Esophagus muscularis mucosa (tissue), 4 donors: ENCODE measurements around the gene ZNF487. TPM values are rescaled to one million over a fixed set of nuclear protein-coding genes. Genes with fewer than 3 reads are reported as not detected.

ENCODE experiments used
- DNase-seq: peaks from one replicate; pipeline ENCODE4 v3.0.0-alpha.2; 2017; ENCODE audit errors: extremely low spot score
- H3K27ac ChIP-seq, 4 donors: fragments of 200-600 bp; sonication (generic); replicated peaks in 1 of 4; 1 replicate in 3 of 4; 2 replicates in 1 of 4; pipeline ENCODE4 v1.5.1; 2016 to 2019; ENCODE audit warnings: mild to moderate bottlenecking in 1 of 4
- H3K27me3 ChIP-seq, 4 donors: fragments of 200-600 bp; sonication (generic); one replicate each; pipeline versions ENCODE4 v1.5.1 to v1.6.0; 2016 to 2019
- H3K36me3 ChIP-seq, 4 donors: fragments of 200-600 bp; sonication (generic); one replicate each; pipeline ENCODE4 v1.5.1; 2016 to 2019
- H3K4me1 ChIP-seq, 4 donors: fragments of 200-600 bp; sonication (generic); one replicate each; pipeline ENCODE4 v1.5.1; 2016 to 2019
- H3K4me3 ChIP-seq, 4 donors: fragments of 200-600 bp; sonication (generic); 1 replicate in 2 of 4; 2 replicates in 2 of 4; pipeline ENCODE4 v1.5.1; 2016 to 2019; ENCODE audit warnings: mild to moderate bottlenecking in 4 of 4, moderate library complexity in 1 of 4
- H3K9me3 ChIP-seq, 4 donors: fragments of 200-600 bp; sonication (generic); 1 replicate in 3 of 4; 2 replicates in 1 of 4; pipeline ENCODE4 v1.5.1; 2016 to 2019
- EP300 ChIP-seq: sonication (generic); formaldehyde crosslinking; IDR thresholded peaks from one replicate; pipeline ENCODE4 v1.6.1; 2017; ENCODE audit warnings: antibody characterized with exemption
- POLR2A ChIP-seq: fragments of 450-650 bp; IDR thresholded peaks from one replicate; pipeline ENCODE4 v1.6.1; 2017; ENCODE audit warnings: antibody characterized with exemption, moderate library complexity, mild to moderate bottlenecking, low read depth
- POLR2AphosphoS5 ChIP-seq, 2 donors: sonication (generic); formaldehyde crosslinking; IDR thresholded peaks; one replicate each; pipeline ENCODE4 v1.6.1; 2017; ENCODE audit warnings: antibody characterized with exemption in 2 of 2
- WGBS: methylation state at CpG from one replicate; pipeline ENCODE4 v1.1.5; 2018; 5-methylcytosine and 5-hydroxymethylcytosine counted together
- intact Hi-C: fragments of 100-400 bp; cut with DNase I; formaldehyde crosslinking; loops from one replicate; pipeline ENCODE4 v1.15.1; 2023
- total RNA-seq, 4 donors: library from RNA; depleted of rRNA; stranded (reverse); fragments of >200 nt; gene quantifications; one replicate each; pipeline versions ENCODE4 v1.1.0 to v1.2.1, GENCODE V29; 2016
- TF ChIP-seq, protein P1 (sequence below), 3 experiments: fragments of 200-600 bp in 2 of 3; fragments of 450-650 bp in 1 of 3; sonication (generic) in 2 of 3; IDR thresholded peaks; one replicate each; pipeline ENCODE4 v1.5.1; 2017 to 2019; ENCODE audit warnings: antibody characterized with exemption in 3 of 3, mild to moderate bottlenecking in 2 of 3, moderate library complexity in 1 of 3

ZNF487 gene
- total RNA-seq, 4 donors from 2014 or later = 9.1 to 10.1 (median 10.0) TPM

DNA sequence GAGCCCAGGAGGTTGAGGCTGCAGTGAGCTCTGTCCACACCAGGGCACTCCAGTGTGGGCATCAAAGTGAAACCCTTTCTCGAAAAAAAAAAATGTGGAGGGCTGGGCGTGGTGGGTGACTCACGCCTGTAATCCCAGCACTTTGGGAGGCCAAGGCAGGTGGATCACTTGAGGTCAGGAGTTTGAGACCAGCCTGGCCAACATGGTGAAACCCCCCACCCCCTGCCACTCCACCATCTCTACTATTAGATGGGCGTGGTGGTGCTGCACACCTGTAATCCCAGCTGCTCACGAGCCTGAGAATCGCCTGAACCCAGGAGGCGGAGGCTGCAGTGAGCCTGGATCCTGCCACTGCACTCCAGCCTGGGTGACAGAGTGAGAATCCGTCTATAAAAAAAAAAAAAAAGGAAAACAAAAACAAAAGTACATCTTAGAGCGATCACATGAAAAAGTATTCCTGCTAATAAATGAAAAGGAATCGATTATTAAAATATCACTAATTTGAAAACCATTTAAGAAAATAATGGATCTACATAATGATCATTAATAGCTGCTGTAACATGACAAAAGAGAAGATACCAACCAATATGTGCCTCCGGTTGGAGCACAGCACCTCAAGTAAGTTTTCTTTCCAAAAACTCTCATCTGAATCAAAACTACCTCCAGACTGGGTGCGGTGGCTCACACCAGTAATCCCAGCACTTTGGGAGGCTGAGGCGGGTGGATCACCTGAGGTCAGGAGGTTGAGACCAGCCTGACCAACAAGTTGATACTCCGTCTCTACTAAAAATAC, 32.8 kb upstream of the ZNF487 start:
- no peaks in the 10 kb centered on the region for H3K27me3 ChIP-seq
- WGBS = 75% methylated on average over 11 of the region's 14 CpGs
- H3K4me3 ChIP-seq = peak overlapping the region in 1 of 4 donors; percentile 11
- H3K4me1 ChIP-seq = peaks cover 66 to 85% (median 79%) of the 10 kb centered on the region in 4 donors
- H3K27ac ChIP-seq = peak overlapping the region in 3 of 4 donors; percentile 10 to 100 (median 25)
- DNase-seq = no peak
- peaks cover 0 to 22% (median 5%) of the 10 kb centered on the region in 4 donors for H3K36me3 ChIP-seq
- TF ChIP-seq POLR2AphosphoS5 (IDR thresholded peaks at IDR 0.05) (no peak), POLR2A (no peak), EP300 (no peak)
- TF ChIP-seq, protein P1, sequence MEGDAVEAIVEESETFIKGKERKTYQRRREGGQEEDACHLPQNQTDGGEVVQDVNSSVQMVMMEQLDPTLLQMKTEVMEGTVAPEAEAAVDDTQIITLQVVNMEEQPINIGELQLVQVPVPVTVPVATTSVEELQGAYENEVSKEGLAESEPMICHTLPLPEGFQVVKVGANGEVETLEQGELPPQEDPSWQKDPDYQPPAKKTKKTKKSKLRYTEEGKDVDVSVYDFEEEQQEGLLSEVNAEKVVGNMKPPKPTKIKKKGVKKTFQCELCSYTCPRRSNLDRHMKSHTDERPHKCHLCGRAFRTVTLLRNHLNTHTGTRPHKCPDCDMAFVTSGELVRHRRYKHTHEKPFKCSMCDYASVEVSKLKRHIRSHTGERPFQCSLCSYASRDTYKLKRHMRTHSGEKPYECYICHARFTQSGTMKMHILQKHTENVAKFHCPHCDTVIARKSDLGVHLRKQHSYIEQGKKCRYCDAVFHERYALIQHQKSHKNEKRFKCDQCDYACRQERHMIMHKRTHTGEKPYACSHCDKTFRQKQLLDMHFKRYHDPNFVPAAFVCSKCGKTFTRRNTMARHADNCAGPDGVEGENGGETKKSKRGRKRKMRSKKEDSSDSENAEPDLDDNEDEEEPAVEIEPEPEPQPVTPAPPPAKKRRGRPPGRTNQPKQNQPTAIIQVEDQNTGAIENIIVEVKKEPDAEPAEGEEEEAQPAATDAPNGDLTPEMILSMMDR (IDR thresholded peaks at IDR 0.05) = no peak
- H3K9me3 ChIP-seq = no peaks in the 10 kb centered on the region
- intact Hi-C loops = no loop called here

DNA sequence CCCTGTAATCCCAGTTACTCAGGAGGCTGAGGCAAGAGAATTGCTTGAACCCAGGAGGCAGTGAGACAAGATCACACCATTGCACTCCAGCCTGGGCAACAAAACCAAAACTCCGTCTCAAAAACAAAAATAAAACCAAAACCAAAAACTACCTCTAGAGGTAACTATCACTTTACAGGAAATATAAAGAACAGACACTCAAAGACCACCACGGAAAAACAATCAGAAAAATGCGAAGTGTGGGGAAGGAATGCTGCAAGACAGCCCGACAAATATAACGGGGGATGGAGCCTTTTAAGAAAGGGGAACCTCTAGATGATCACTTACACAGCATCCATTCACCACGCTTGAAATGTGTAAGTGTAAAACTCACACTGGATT, 32.2 kb upstream of the ZNF487 start:
- Histone ChIP-seq H3K27me3 (no peaks in the 10 kb centered on the region), H3K9me3 (no peaks in the 10 kb centered on the region), H3K36me3 (peaks cover 0 to 16% (median 3%) of the 10 kb centered on the region in 4 donors), H3K4me1 (peaks cover 60 to 83% (median 77%) of the 10 kb centered on the region in 4 donors), H3K27ac (peak overlapping the region in 3 of 4 donors; percentile 10 to 100 (median 25)), H3K4me3 (peak overlapping the region in 1 of 4 donors; percentile 11)
- no peak for DNase-seq
- intact Hi-C loops = no loop called here
- TF ChIP-seq, protein P1 (IDR thresholded peaks at IDR 0.05) = no peak
- TF ChIP-seq EP300 (no peak), POLR2A (no peak), POLR2AphosphoS5 (IDR thresholded peaks at IDR 0.05) (no peak)
- 73% methylated on average over 6 of the region's 6 CpGs for WGBS

DNA sequence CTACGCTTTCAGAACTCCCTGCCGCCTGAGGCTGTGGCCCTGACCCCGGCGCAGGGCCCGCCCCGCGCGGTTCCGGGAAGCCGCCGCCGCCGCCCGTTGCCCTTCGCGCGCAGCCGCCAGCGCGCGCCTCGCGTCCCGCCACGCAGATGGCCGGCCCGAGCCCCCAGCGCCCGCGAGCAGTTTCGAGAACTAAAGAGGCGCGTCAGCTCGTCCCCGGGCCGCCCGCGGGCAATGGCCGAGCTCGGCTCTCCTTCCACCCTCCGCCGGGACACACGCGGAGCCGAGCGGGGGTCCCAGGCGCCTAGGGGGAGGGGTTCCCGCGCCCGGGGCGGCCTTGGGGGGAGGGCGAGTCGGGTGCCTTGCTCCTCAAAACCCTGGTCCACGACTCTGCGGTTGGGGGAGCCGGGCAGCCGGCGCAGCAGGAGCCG, 29.7 kb upstream of the ZNF487 start:
- intact Hi-C loops = no loop called here
- DNase-seq = no peak
- Histone ChIP-seq H3K36me3 (peaks cover 0 to 13% (median 3%) of the 10 kb centered on the region in 4 donors), H3K4me1 (peaks cover 41 to 65% (median 58%) of the 10 kb centered on the region in 4 donors), H3K27ac (peak overlapping the region; percentile 96 to 100 (median 100)), H3K4me3 (peak overlapping the region; percentile 71 to 94 (median 90)), H3K9me3 (no peaks in the 10 kb centered on the region), H3K27me3 (no peaks in the 10 kb centered on the region)
- 0% methylated on average over 34 of the region's 59 CpGs for WGBS
- TF ChIP-seq POLR2A (no peak), POLR2AphosphoS5 (IDR thresholded peaks at IDR 0.05) (no peak), EP300 (no peak)
- TF ChIP-seq, protein P1 (IDR thresholded peaks at IDR 0.05) = no peak

DNA sequence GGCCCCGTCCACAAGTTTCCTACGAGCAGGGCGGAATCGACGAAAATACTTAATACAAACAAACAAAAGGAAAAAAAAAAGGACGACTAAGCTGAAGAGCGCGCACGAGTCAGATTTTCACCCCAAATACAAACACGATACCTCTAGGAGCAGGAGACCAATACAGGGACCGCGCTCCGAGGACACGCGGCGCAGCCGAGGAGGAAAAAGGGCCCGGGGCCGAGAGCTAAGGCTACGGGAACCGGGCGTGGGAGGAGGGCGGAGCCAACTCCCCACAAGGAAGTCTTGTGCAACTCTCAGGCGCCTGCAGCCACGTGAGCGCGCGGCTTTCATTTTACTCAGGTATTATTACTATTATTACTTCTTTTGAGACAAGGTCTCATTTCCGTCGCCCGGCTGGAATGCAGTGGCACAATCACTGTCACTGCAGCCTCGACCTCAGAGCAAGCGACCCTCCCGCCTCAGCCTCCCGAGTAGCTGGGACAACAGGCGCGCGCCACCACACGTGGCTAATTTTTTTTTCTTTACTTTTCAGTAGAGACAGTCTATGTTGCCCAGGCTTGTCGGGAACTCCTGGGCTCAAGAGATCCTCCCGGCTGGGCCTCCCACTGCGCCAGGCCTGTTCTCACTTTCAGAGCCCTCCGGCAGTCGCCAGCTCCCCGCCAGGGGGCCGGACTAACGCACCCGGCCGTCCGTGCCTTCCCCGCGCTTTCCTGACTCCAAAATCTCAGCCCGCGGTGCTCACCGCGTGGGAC, 29.2 kb upstream of the ZNF487 start:
- peaks cover 38 to 59% (median 52%) of the 10 kb centered on the region in 4 donors for H3K4me1 ChIP-seq
- H3K4me3 ChIP-seq = peak overlapping the region; percentile 71 to 94 (median 90)
- intact Hi-C loops = no loop called here
- no peaks in the 10 kb centered on the region for H3K9me3 ChIP-seq
- peaks cover 0 to 13% (median 3%) of the 10 kb centered on the region in 4 donors for H3K36me3 ChIP-seq
- under 1% methylated on average over 52 of the region's 56 CpGs for WGBS
- TF ChIP-seq EP300 (no peak), POLR2AphosphoS5 (IDR thresholded peaks at IDR 0.05) (peak; percentile 95 to 96), POLR2A (peak; percentile 71)
- TF ChIP-seq, protein P1 (IDR thresholded peaks at IDR 0.05) = peak; percentile 20 to 47 (median 40)
- H3K27ac ChIP-seq = peak overlapping the region; percentile 96 to 100 (median 100)
- peak; percentile 97 for DNase-seq
- H3K27me3 ChIP-seq = no peaks in the 10 kb centered on the region
